Peyer's patch (tissue), 4 donors: Measurements from ENCODE around the gene GRAMD4.

Experiments
- POLR2A ChIP-seq, 2 donors: fragments of 450-650 bp; IDR thresholded peaks; one replicate each; pipeline ENCODE4 v1.5.1; 2017; ENCODE audit warnings: antibody characterized with exemption in 2 of 2, mild to moderate bottlenecking in 2 of 2, moderate library complexity in 2 of 2
- TF ChIP-seq, protein P1 (sequence below), 6 experiments: fragments of 450-650 bp in 4 of 6; fragments of 200-600 bp in 2 of 6; sonication (generic) in 1 of 6; IDR thresholded peaks; one replicate each; pipeline ENCODE4 v1.5.1; 2017 to 2019; ENCODE audit warnings: antibody characterized with exemption in 6 of 6, mild to moderate bottlenecking in 3 of 6, moderate library complexity in 1 of 6

DNA sequence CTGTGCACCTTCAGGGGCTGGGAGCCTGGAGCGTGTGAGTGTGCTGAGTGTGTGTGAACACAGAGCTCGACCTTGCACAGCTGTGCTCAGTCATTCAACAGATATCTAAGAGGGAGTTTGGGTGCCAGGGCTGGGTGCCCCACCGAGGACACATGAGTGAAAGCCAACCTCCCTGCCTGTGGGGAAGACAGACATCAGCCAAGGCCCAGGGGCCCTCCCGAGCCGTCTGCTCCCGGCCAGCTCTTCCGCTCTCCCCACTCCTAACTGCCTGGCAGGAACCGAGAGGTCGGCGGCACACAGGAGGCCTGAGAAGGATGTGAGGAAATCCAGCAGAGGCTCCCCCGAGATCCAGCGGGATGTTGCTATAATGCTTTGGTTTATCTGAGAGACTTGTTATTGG lies 85.9 kb downstream of the GRAMD4 start:
- TF ChIP-seq, protein P1, sequence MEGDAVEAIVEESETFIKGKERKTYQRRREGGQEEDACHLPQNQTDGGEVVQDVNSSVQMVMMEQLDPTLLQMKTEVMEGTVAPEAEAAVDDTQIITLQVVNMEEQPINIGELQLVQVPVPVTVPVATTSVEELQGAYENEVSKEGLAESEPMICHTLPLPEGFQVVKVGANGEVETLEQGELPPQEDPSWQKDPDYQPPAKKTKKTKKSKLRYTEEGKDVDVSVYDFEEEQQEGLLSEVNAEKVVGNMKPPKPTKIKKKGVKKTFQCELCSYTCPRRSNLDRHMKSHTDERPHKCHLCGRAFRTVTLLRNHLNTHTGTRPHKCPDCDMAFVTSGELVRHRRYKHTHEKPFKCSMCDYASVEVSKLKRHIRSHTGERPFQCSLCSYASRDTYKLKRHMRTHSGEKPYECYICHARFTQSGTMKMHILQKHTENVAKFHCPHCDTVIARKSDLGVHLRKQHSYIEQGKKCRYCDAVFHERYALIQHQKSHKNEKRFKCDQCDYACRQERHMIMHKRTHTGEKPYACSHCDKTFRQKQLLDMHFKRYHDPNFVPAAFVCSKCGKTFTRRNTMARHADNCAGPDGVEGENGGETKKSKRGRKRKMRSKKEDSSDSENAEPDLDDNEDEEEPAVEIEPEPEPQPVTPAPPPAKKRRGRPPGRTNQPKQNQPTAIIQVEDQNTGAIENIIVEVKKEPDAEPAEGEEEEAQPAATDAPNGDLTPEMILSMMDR (IDR thresholded peaks at IDR 0.05) = no peak
- TF ChIP-seq POLR2A (IDR thresholded peaks at IDR 0.05) = no peak
